CD14-positive monocyte (primary cell): ENCODE measurements around the gene ELMOD2. TPM values are rescaled to one million over a fixed set of nuclear protein-coding genes. Genes with fewer than 3 reads are reported as not detected.

ENCODE experiments used
- DNase-seq, 3 donors: peaks; one replicate each; pipeline ENCODE4 v3.0.0-alpha.2; 2011 to 2022
- H2AFZ ChIP-seq: 2 replicates; pipeline ENCODE4 v1.6.0; 2012; ENCODE audit warnings: mild to moderate bottlenecking, low read depth, low read length, inconsistent platforms; ENCODE audit not compliant: insufficient read depth, poor library complexity, severe bottlenecking
- H3K27ac ChIP-seq, 2 donors: 1 replicate in 1 of 2; 2 replicates in 1 of 2; pipeline ENCODE4 v1.5.1; 2012 to 2013; ENCODE audit warnings: low read length in 2 of 2, control low read depth in 1 of 2, inconsistent platforms in 1 of 2, low read depth in 1 of 2, mild to moderate bottlenecking in 1 of 2
- H3K27me3 ChIP-seq, 2 donors: one replicate each; pipeline versions ENCODE4 v1.6.0 to v1.6.1; 2011 to 2013; ENCODE audit warnings: low read length in 2 of 2; ENCODE audit not compliant: control insufficient read depth in 2 of 2, insufficient read depth in 2 of 2
- H3K36me3 ChIP-seq, 2 donors: replicated peaks in 1 of 2; 1 replicate in 1 of 2; 2 replicates in 1 of 2; pipeline versions ENCODE4 v1.5.1 to v1.6.1; 2012 to 2013; ENCODE audit warnings: low read length in 2 of 2, control low read depth in 1 of 2, inconsistent platforms in 1 of 2, mild to moderate bottlenecking in 1 of 2; ENCODE audit not compliant: insufficient read depth in 2 of 2, control insufficient read depth in 1 of 2
- H3K4me1 ChIP-seq, 2 donors: 1 replicate in 1 of 2; 2 replicates in 1 of 2; pipeline versions ENCODE4 v1.5.1 to v1.6.1; 2012 to 2013; ENCODE audit warnings: low read length in 2 of 2, control low read depth in 1 of 2, inconsistent platforms in 1 of 2, mild to moderate bottlenecking in 1 of 2, moderate library complexity in 1 of 2; ENCODE audit not compliant: insufficient read depth in 2 of 2, control insufficient read depth in 1 of 2
- H3K4me2 ChIP-seq: replicated peaks from 2 replicates; pipeline ENCODE3; 2012; ENCODE audit warnings: low read length, moderate library complexity, mild to moderate bottlenecking; ENCODE audit not compliant: poor library complexity, severe bottlenecking; ENCODE audit errors: extremely low read depth
- H3K4me3 ChIP-seq, 3 experiments: fragments of 200-600 bp in 1 of 3; sonication (generic) in 1 of 3; replicated peaks in 1 of 3; 1 replicate in 2 of 3; 2 replicates in 1 of 3; pipeline ENCODE4 v1.5.1; 2011 to 2013; ENCODE audit warnings: low read length in 3 of 3, mild to moderate bottlenecking in 3 of 3, control low read depth in 2 of 3, low read depth in 2 of 3, inconsistent platforms in 1 of 3, moderate library complexity in 1 of 3
- H3K79me2 ChIP-seq: 2 replicates; pipeline ENCODE4 v1.6.0; 2012; ENCODE audit warnings: mild to moderate bottlenecking, control low read depth, inconsistent platforms, low read length, moderate library complexity; ENCODE audit not compliant: insufficient read depth
- H3K9ac ChIP-seq: 2 replicates; pipeline ENCODE4 v1.6.0; 2017; ENCODE audit warnings: low read length, mild to moderate bottlenecking; ENCODE audit not compliant: insufficient read depth, poor library complexity, severe bottlenecking
- H3K9me3 ChIP-seq, 2 donors: replicated peaks in 1 of 2; 1 replicate in 1 of 2; 2 replicates in 1 of 2; pipeline versions ENCODE4 v1.5.1 to v1.6.1; 2012 to 2013; ENCODE audit warnings: low read length in 2 of 2, control low read depth in 1 of 2; ENCODE audit not compliant: control insufficient read depth in 1 of 2, insufficient read depth in 1 of 2
- H4K20me1 ChIP-seq: 2 replicates; pipeline ENCODE4 v1.6.0; 2012; ENCODE audit warnings: mild to moderate bottlenecking, low read length, control low read depth, moderate library complexity; ENCODE audit not compliant: insufficient read depth
- H3K27ac Mint-ChIP-seq, 7 donors: one replicate each; pipeline ENCODE4 v1.8.0; 2020; ENCODE audit warnings: mild to moderate bottlenecking in 7 of 7, mixed read lengths in 7 of 7, moderate library complexity in 6 of 7, inconsistent platforms in 2 of 7
- H3K27me3 Mint-ChIP-seq, 3 donors: one replicate each; pipeline ENCODE4 v1.8.0; 2021 to 2022; ENCODE audit warnings: low read depth in 3 of 3, mild to moderate bottlenecking in 3 of 3, mixed read lengths in 3 of 3, moderate library complexity in 3 of 3, inconsistent platforms in 1 of 3
- H3K36me3 Mint-ChIP-seq, 2 donors: one replicate each; pipeline ENCODE4 v1.8.0; 2020; ENCODE audit warnings: mixed read lengths in 2 of 2, inconsistent platforms in 1 of 2, mild to moderate bottlenecking in 1 of 2
- H3K4me1 Mint-ChIP-seq: one replicate; pipeline ENCODE4 v1.8.0; 2020; ENCODE audit warnings: mild to moderate bottlenecking, mixed read lengths
- H3K4me3 Mint-ChIP-seq, 2 donors: one replicate each; pipeline ENCODE4 v1.8.0; 2020; ENCODE audit warnings: mild to moderate bottlenecking in 2 of 2, mixed read lengths in 2 of 2, moderate library complexity in 1 of 2
- H3K9me3 Mint-ChIP-seq, 7 donors: one replicate each; pipeline ENCODE4 v1.8.0; 2020 to 2022; ENCODE audit warnings: mixed read lengths in 7 of 7, mild to moderate bottlenecking in 6 of 7, moderate library complexity in 6 of 7, inconsistent platforms in 2 of 7
- WGBS: methylation state at CpG from one replicate; pipeline ENCODE4 v1.1.5; 2013; ENCODE audit warnings: missing lambda C conversion rate; ENCODE audit not compliant: insufficient coverage; 5-methylcytosine and 5-hydroxymethylcytosine counted together
- intact Hi-C, 2 donors: fragments of 100-400 bp; cut with micrococcal nuclease; formaldehyde crosslinking; loops; one replicate each; pipeline versions ENCODE4 v1.15.0 to v1.15.1; 2023
- polyA plus RNA-seq, 3 donors: library from polyadenylated mRNA; depleted of rRNA in 1 of 3; unstranded in 2 of 3; stranded (reverse) in 1 of 3; fragments of 300-500 nt in 2 of 3; fragments of >200 nt in 1 of 3; fragmentation: Illumina TruSeq in 2 of 3; gene quantifications; 1 replicate in 2 of 3; 2 replicates in 1 of 3; pipeline ENCODE4 v1.2.3, GENCODE V29; 2012 to 2021
- TF ChIP-seq, protein P1 (sequence below): fragments of 200-600 bp; IDR thresholded peaks from one replicate; pipeline ENCODE4 v1.8.0; 2022; ENCODE audit warnings: antibody characterized with exemption, mild to moderate bottlenecking

Gene ELMOD2
- polyA plus RNA-seq, 3 donors, result 4.0 to 7.6 (median 4.9) TPM

DNA sequence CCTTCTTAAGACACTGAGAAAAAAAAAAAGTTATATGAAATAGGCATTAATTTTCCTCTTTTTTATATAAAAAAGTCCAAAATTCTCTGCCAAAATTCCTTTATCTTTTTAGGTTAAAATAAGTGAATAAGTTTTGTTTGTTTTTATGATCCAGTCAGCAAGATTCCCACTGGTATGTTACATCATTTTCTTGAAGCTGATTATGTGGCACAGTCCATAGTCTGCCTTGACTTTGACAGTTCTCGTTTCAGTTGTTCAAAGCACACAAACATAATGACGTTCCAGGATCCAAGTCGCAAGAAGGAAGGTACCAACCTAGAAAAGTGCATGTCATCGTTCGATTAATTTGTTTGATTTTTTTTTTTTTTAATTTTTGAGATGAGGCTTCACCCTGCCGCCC, 35.7 kb downstream of the ELMOD2 start:
- Mint-ChIP-seq H3K9me3 (no peaks in the 10 kb centered on the region), H3K27ac (no peak overlapping the region), H3K27me3 (peaks cover 9 to 12% (median 10%) of the 10 kb centered on the region in 3 donors), H3K36me3 (peaks cover 2% of the 10 kb centered on the region in 2 donors), H3K4me3 (no peak overlapping the region), H3K4me1 (no peaks in the 10 kb centered on the region)
- Histone ChIP-seq H3K9ac (no peak overlapping the region), H3K36me3 (no peaks in the 10 kb centered on the region), H3K79me2 (no peaks in the 10 kb centered on the region), H2AFZ (no peak overlapping the region), H3K9me3 (no peaks in the 10 kb centered on the region), H3K27me3 (peaks cover 4 to 31% of the 10 kb centered on the region in 2 donors), H3K4me3 (no peak overlapping the region), H3K4me1 (no peaks in the 10 kb centered on the region), H3K27ac (no peak overlapping the region), H4K20me1 (no peaks in the 10 kb centered on the region), H3K4me2 (no peak overlapping the region)
- 100% methylated on average over 1 of the region's 6 CpGs for WGBS
- DNase-seq, result no peak
- intact Hi-C loops, result no loop called here
- TF ChIP-seq, protein P1, sequence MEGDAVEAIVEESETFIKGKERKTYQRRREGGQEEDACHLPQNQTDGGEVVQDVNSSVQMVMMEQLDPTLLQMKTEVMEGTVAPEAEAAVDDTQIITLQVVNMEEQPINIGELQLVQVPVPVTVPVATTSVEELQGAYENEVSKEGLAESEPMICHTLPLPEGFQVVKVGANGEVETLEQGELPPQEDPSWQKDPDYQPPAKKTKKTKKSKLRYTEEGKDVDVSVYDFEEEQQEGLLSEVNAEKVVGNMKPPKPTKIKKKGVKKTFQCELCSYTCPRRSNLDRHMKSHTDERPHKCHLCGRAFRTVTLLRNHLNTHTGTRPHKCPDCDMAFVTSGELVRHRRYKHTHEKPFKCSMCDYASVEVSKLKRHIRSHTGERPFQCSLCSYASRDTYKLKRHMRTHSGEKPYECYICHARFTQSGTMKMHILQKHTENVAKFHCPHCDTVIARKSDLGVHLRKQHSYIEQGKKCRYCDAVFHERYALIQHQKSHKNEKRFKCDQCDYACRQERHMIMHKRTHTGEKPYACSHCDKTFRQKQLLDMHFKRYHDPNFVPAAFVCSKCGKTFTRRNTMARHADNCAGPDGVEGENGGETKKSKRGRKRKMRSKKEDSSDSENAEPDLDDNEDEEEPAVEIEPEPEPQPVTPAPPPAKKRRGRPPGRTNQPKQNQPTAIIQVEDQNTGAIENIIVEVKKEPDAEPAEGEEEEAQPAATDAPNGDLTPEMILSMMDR, result no peak

DNA sequence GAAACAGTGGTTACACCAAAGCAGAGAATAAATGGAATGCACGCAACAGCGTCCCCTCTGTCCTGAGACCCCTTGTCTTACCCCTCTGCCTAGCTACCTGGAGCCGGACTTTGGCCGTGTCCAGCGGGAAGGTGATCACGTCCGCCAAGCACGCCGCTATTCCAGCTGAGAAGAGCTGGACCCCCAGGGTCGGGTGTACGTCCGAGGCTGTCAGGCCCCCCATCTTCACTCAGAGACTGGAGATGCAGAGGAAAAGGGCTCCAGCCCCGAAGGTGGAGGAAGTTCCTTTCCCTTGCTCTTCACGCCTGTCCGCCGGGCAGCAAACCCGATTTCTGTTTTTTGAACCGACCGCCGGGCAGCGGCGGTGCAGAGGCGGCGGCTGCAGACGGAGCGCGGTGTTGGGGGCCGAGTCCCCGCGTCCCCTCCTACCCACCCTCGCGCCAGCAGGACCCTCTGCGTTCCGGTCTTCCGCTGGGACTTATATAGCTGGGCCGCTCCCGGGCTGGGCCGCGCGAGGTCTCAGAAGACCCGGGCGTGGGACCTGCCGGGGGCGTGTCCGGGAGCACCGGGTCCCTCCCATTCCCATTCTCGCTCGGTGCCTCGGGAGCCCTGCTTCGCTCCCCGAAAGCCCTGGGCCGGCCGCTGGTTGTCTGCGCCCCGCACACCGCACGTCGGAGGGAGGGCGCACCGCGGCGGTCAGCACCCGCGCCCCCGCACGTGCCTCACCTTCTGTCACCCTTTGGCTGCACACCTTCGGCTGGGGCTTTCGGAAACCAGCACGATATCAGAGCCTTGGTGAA, 44.7 kb downstream of the ELMOD2 start, which contains the start of gene UCP1:
UCP1 (minus strand) TSS at position 455 of the 800 bp plus-strand sequence; CDS start at position 223, 232 bp downstream.
- Mint-ChIP-seq H3K36me3 (peaks cover 4 to 6% of the 10 kb centered on the region in 2 donors), H3K4me1 (peaks cover 22% of the 10 kb centered on the region), H3K27ac (no peak within 1 kb of the TSS), H3K27me3 (peaks cover 32 to 62% (median 41%) of the 10 kb centered on the region in 3 donors), H3K9me3 (peaks cover 5 to 33% (median 20%) of the 10 kb centered on the region in 7 donors), H3K4me3 (peak within 1 kb of the TSS; percentile 75 to 93)
- Histone ChIP-seq H2AFZ (peak within 1 kb of the TSS; percentile 84), H3K27ac (no peak within 1 kb of the TSS), H4K20me1 (no peaks in the 10 kb centered on the region), H3K79me2 (no peaks in the 10 kb centered on the region), H3K9ac (peak within 1 kb of the TSS; percentile 53), H3K4me2 (peak within 1 kb of the TSS; percentile 72), H3K27me3 (peaks cover 79 to 81% of the 10 kb centered on the region in 2 donors), H3K9me3 (peaks cover 5 to 43% of the 10 kb centered on the region in 2 donors), H3K4me3 (peak within 1 kb of the TSS; percentile 18 to 73 (median 27)), H3K4me1 (peaks cover 17 to 18% of the 10 kb centered on the region in 2 donors), H3K36me3 (no peaks in the 10 kb centered on the region)
- intact Hi-C loops, result no loop called here
- peak; percentile 6 to 20 (median 15) for DNase-seq
- 2% methylated on average over 55 of the region's 69 CpGs for WGBS
- TF ChIP-seq, protein P1, result no peak
